ENCODE data around the gene KICS2.

DNA sequence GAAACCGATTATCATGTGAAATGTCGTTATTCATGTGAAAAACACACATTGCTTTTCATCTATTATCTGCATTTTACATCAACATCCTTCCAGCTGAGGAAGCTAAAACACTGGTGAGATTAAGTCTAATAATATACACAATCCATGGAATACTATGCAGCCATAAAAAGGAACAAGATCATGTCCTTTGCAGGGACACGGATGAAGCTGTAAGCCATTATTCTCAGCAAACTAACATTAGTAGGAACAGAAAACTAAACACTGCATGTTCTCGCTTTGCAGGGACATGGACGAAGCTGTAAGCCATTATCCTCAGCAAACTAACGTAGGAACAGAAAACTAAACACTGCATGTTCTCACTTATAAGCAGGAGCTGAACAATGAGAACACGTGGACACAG, 18.3 kb downstream of the KICS2 start:
- no peak for TF ChIP-seq ZNF274 (IDR thresholded peaks at IDR 0.05; ENCODE audit: low read depth, low read length)
- no peak for TF ChIP-seq YY1 (IDR thresholded peaks at IDR 0.05; ENCODE audit: insufficient read depth, insufficient read length)
